ENCODE data around the gene GON4L.
"Not testable (repeated sequence)": the region's sequence is repeated elsewhere in the genome, so short reads cannot be mapped to it uniquely, and the experiment has no call there.

Gene GON4L, protein sequence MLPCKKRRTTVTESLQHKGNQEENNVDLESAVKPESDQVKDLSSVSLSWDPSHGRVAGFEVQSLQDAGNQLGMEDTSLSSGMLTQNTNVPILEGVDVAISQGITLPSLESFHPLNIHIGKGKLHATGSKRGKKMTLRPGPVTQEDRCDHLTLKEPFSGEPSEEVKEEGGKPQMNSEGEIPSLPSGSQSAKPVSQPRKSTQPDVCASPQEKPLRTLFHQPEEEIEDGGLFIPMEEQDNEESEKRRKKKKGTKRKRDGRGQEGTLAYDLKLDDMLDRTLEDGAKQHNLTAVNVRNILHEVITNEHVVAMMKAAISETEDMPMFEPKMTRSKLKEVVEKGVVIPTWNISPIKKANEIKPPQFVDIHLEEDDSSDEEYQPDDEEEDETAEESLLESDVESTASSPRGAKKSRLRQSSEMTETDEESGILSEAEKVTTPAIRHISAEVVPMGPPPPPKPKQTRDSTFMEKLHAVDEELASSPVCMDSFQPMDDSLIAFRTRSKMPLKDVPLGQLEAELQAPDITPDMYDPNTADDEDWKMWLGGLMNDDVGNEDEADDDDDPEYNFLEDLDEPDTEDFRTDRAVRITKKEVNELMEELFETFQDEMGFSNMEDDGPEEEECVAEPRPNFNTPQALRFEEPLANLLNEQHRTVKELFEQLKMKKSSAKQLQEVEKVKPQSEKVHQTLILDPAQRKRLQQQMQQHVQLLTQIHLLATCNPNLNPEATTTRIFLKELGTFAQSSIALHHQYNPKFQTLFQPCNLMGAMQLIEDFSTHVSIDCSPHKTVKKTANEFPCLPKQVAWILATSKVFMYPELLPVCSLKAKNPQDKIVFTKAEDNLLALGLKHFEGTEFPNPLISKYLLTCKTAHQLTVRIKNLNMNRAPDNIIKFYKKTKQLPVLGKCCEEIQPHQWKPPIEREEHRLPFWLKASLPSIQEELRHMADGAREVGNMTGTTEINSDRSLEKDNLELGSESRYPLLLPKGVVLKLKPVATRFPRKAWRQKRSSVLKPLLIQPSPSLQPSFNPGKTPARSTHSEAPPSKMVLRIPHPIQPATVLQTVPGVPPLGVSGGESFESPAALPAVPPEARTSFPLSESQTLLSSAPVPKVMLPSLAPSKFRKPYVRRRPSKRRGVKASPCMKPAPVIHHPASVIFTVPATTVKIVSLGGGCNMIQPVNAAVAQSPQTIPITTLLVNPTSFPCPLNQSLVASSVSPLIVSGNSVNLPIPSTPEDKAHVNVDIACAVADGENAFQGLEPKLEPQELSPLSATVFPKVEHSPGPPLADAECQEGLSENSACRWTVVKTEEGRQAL (N-terminal part only)

DNA sequence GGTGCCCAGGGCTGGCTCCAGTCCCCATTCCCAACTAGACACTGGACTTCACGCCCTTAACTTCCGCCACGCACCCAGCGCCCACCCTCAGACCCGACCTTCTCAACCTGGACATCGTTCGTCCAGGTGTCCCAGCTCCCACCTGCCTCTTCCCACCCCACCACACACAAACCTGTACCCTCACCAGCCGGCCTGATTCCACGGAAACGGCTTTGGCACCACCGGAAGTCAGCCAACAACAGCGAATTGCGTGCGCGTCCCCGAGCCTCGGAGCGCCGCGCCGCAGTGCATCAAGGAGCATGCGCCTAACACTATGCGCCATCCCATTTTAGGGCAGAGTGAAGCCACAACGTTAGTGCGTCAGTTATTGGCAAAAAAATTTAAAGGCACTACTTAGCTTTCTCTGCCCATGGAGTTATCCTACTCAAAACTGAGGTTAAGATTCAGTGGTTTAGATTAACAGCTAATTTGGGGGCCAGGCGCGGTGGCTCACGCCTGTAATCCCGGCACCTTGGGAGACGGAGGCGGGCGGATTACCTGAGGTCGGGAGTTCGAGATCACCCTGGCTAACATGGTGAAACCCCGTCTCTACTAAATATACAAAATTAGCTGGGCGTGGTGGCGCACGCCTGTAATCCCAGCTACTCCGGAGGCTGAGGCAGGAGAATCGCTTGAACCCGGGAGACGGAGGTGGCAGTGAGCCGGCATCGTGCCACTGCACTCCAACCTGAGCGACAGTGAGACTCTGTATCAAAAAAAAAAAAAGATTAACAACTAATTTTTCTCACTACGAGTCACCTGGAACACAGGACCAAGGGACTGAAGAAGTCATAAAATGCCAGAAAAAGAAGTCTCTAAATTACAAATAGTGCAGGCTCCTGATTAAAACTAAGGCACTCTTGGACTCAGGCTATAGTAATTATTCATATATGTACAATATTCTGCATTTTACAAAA is at the start of gene GON4L:
Gene GON4L, minus strand, starts transcription at position 240 of the 956 bp plus-strand sequence. CDS start 3,434 bp downstream, outside the sequence.
- peak; percentile 81 for DNase-seq

- DNase-seq = no peak
Observed at GRCh38 chr1:155904261-155904660, 47.2 kb upstream of the GON4L start.

GRCh38 chr1:155900161-155900560 is 43.1 kb upstream of the GON4L start:
- DNase-seq = no peak

GRCh38 chr1:155899683-155900082 is 42.7 kb upstream of the GON4L start:
- DNase-seq = no peak

GRCh38 chr1:155898888-155899287 is 41.9 kb upstream of the GON4L start:
- DNase-seq = no peak

GRCh38 chr1:155897746-155898145 is 40.7 kb upstream of the GON4L start:
- DNase-seq = no peak

- DNase-seq = not testable (repeated sequence)
Observed at GRCh38 chr1:155896476-155896875, 39.5 kb upstream of the GON4L start.

DNA sequence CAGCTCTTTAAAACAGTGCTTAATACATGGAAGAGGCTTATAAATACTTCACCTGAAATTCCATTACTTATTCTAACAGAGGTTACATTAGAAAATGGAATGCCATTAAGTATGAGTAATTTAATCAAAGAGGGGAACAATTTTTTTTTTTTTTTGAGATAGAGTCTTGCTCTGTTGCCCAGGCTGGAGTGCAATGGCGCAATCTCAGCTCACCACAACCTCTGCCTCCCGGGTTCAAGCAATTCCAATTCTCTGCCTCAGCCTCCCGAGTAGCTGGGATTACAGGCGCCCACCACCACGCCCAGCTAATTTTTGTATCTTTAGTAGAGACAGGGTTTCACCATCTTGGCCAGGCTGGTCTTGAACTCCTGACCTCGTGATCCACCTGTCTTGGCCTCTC is 38.6 kb upstream of the GON4L start:
- DNase-seq = not testable (repeated sequence)

- no peak for DNase-seq
Observed at GRCh38 chr1:155893389-155894142, 36.6 kb upstream of the GON4L start.

GRCh38 chr1:155892796-155893195 is 35.8 kb upstream of the GON4L start:
- DNase-seq = no peak

- DNase-seq = no peak
Observed at GRCh38 chr1:155890251-155890650, 33.2 kb upstream of the GON4L start.

DNA sequence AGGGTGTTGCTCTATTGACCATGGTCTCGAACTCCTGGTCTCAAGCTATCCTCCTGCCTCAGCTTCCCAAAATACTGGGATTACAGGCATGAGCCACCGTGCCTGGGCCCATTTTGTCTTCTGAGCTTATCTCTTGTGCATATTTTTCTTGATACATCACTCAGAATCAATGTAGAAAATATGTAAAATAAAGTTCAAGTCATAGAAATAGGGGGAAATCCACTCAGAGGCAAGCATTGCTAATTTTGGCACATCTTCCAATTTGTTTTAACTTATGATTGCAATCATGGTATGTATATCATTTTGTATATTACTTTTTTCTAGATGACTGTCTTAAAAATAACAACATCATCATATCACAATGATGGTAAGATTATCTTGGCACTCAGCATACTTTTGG is 32.6 kb upstream of the GON4L start:
- DNase-seq = no peak

DNA sequence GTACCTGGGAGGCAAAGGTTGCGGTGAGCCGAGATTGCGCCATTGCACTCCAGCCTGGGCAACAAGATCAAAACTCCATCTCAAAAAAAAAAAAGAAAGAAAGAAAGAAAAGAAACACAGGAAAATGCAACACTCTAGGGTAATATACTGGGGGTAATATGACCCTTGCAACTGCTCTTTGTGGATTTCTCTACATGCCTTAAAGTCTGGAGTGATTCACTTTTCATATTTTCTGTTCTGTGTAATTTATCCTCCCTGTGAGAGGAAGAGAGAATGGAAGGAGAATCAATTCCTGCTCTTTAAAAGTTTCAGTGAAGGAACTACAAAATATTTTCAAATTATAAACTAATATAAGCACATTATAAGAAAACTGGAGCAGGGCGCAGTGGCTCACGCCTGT is 31.5 kb upstream of the GON4L start:
- no peak for DNase-seq

GRCh38 chr1:155884982-155885381 is 28.0 kb upstream of the GON4L start:
- DNase-seq = no peak

GRCh38 chr1:155884031-155884960 is 27.3 kb upstream of the GON4L start:
- no peak for DNase-seq

DNA sequence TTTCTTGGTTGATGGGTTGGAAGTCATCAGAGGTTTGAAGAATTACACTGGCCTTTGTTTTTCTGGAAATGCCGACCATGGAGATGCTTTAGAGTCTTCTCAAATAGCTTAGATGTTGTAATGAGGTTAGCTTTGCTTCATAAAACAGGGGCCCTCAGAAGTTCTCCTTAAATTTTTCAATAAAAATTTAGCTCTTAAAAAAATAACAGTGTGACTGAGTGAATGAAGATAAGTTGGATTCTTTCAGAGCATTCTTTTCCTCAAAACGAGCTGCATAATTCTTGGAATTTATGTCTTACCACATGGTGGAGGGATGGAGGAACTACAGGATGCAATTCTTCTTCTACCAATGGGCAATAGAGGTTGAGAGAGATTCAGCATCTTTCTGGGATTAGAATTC is 25.8 kb upstream of the GON4L start:
- DNase-seq = no peak

- no peak for DNase-seq
Observed at GRCh38 chr1:155882235-155882634, 25.2 kb upstream of the GON4L start.

DNA sequence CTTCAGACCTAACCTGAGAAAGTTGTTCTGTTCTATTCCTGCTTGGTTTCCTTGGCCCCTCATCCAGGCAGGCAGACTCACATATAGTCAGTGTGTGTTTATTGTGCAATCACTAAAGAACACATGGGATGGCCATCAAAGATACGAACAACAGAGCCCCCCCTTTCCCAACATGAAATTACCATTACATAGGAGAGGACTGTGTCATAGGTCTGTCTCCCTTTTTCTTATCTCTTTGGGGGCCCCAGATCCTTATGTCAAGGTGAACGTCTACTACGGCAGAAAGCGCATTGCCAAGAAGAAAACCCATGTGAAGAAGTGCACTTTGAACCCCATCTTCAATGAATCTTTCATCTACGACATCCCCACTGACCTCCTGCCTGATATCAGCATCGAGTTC is 23.9 kb upstream of the GON4L start:
- no peak for DNase-seq

DNA sequence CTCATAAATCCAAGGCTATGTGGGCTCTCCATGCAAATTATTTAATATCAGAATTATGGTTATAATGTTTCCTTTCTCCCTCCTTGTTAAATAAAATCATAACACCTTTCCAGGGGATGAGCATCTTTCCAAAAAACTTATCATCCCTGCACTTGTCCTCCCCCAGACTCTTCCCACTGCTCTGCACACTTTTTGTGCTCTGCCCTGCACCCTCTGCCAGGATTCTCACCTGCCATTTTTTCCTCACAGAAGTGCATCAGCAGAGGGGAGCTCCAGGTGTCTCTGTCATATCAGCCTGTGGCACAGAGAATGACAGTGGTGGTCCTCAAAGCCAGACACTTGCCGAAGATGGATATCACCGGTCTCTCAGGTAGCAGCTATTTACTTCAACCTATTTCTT is 23.2 kb upstream of the GON4L start:
- DNase-seq = no peak

DNA sequence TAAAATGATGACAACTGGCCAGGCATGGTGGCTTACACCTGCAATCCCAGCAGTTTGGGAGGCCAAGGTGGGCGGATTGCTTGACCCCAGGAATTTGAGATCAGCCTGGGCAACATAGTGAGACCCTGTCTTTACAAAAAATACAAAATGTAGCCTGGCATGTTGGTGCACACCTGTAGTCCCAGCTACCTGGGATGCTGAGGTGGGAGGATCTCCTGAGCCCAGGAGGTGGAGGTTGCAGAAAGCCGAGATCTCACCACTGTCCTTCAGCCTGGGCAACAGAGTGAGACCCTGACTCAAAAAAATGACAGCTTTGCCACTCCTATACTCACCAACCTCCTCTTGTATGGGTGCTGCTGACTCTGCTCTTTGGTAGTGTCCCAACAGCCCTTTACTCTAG is 20.9 kb upstream of the GON4L start:
- no peak for DNase-seq

Data from activated CD4-positive, alpha-beta T cell treated with anti-CD3 and anti-CD28 coated beads for 1 hour (primary cell).